Measurements from ENCODE around the gene CNTN1.

GRCh38 chr12:40864891-40865290 is 172.7 kb downstream of the CNTN1 start:
- TF ChIP-seq CTCF (IDR thresholded peaks at IDR 0.05) (no peak), POLR2A (IDR thresholded peaks at IDR 0.05) (no peak)

Data from lower leg skin (tissue), 3 donors.